ENCODE results near the gene RBM23. TPM values are rescaled to one million over a fixed set of nuclear protein-coding genes. Genes with fewer than 3 reads are reported as not detected.
A peak's percentile ranks its signal among the peaks of the same experiment; 100 is the strongest.

The RBM23 gene
- total RNA-seq, 4 donors from 2014 or later, result 81.9 to 633 (median 298) TPM

- no peak overlapping the region for H3K4me3 ChIP-seq
- WGBS, 2 donors, result 93 to 94% methylated on average over 15 to 22 of the region's 22 CpGs
- peaks cover 0 to 71% (median 39%) of the 10 kb centered on the region in 3 donors for H3K36me3 ChIP-seq
- H3K27ac ChIP-seq, result no peak overlapping the region
- TF ChIP-seq POLR2A (IDR thresholded peaks at IDR 0.05) (no peak), EP300 (IDR thresholded peaks at IDR 0.05) (no peak)
- TF ChIP-seq, protein P1, sequence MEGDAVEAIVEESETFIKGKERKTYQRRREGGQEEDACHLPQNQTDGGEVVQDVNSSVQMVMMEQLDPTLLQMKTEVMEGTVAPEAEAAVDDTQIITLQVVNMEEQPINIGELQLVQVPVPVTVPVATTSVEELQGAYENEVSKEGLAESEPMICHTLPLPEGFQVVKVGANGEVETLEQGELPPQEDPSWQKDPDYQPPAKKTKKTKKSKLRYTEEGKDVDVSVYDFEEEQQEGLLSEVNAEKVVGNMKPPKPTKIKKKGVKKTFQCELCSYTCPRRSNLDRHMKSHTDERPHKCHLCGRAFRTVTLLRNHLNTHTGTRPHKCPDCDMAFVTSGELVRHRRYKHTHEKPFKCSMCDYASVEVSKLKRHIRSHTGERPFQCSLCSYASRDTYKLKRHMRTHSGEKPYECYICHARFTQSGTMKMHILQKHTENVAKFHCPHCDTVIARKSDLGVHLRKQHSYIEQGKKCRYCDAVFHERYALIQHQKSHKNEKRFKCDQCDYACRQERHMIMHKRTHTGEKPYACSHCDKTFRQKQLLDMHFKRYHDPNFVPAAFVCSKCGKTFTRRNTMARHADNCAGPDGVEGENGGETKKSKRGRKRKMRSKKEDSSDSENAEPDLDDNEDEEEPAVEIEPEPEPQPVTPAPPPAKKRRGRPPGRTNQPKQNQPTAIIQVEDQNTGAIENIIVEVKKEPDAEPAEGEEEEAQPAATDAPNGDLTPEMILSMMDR (IDR thresholded peaks at IDR 0.05), result no peak
- peaks cover 0 to 44% (median 6%) of the 10 kb centered on the region in 4 donors for H3K4me1 ChIP-seq
- DNase-seq (ENCODE audit: low spot score in 2 of 2), result no peak
- H3K9me3 ChIP-seq, result no peaks in the 10 kb centered on the region
- H3K27me3 ChIP-seq, result no peaks in the 10 kb centered on the region
These were observed 41.9 kb downstream of the RBM23 start for GRCh38 chr14:22877000-22877501.

DNA sequence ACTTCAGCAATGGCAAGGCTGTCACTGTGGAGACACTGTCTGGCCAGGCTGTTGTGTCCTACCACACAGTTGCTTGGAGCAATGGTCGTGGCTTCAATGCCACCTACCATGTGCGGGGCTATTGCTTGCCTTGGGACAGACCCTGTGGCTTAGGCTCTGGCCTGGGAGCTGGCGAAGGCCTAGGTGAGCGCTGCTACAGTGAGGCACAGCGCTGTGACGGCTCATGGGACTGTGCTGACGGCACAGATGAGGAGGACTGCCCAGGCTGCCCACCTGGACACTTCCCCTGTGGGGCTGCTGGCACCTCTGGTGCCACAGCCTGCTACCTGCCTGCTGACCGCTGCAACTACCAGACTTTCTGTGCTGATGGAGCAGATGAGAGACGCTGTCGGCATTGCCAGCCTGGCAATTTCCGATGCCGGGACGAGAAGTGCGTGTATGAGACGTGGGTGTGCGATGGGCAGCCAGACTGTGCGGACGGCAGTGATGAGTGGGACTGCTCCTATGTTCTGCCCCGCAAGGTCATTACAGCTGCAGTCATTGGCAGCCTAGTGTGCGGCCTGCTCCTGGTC is 43.1 kb downstream of the RBM23 start:
- H3K4me3 ChIP-seq, result no peak overlapping the region
- 93 to 96% methylated on average over 18 to 19 of the region's 20 CpGs for WGBS, 2 donors
- peaks cover 0 to 42% (median 6%) of the 10 kb centered on the region in 4 donors for H3K4me1 ChIP-seq
- H3K27ac ChIP-seq, result no peak overlapping the region
- peaks cover 0 to 71% (median 39%) of the 10 kb centered on the region in 3 donors for H3K36me3 ChIP-seq
- TF ChIP-seq EP300 (IDR thresholded peaks at IDR 0.05), result no peak
- no peak for TF ChIP-seq POLR2A (IDR thresholded peaks at IDR 0.05)
- TF ChIP-seq, protein P1 (IDR thresholded peaks at IDR 0.05), result no peak
- no peak for DNase-seq (ENCODE audit: low spot score in 2 of 2)
- H3K9me3 ChIP-seq, result no peaks in the 10 kb centered on the region
- no peaks in the 10 kb centered on the region for H3K27me3 ChIP-seq

DNA sequence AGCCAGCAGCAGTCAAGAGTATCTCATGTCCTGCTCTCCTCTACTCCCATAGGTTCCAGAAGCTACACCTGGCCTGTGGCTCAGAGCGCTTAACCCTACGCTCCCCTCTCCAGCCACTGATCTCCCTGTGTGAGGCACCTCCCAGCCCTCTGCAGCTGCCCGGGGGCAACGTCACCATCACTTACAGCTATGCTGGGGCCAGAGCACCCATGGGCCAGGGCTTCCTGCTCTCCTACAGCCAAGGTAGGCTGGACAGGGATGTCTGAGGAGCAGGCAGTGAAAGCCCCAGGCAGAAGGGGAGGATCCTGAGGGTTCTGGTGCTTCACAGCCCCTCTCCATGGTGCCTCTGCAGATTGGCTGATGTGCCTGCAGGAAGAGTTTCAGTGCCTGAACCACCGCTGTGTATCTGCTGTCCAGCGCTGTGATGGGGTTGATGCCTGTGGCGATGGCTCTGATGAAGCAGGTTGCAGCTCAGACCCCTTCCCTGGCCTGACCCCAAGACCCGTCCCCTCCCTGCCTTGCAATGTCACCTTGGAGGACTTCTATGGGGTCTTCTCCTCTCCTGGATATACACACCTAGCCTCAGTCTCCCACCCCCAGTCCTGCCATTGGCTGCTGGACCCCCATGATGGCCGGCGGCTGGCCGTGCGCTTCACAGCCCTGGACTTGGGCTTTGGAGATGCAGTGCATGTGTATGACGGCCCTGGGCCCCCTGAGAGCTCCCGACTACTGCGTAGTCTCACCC is 43.8 kb downstream of the RBM23 start:
- H3K4me3 ChIP-seq, result no peak overlapping the region
- peaks cover 0 to 71% (median 39%) of the 10 kb centered on the region in 3 donors for H3K36me3 ChIP-seq
- DNase-seq (ENCODE audit: low spot score in 2 of 2), result no peak
- H3K4me1 ChIP-seq, result peaks cover 0 to 49% (median 11%) of the 10 kb centered on the region in 4 donors
- H3K27me3 ChIP-seq, result no peaks in the 10 kb centered on the region
- H3K9me3 ChIP-seq, result no peaks in the 10 kb centered on the region
- no peak overlapping the region for H3K27ac ChIP-seq
- 92 to 93% methylated on average over 12 to 15 of the region's 15 CpGs for WGBS, 2 donors
- TF ChIP-seq EP300 (IDR thresholded peaks at IDR 0.05), result no peak
- no peak for TF ChIP-seq POLR2A (IDR thresholded peaks at IDR 0.05)
- TF ChIP-seq, protein P1 (IDR thresholded peaks at IDR 0.05), result no peak

DNA sequence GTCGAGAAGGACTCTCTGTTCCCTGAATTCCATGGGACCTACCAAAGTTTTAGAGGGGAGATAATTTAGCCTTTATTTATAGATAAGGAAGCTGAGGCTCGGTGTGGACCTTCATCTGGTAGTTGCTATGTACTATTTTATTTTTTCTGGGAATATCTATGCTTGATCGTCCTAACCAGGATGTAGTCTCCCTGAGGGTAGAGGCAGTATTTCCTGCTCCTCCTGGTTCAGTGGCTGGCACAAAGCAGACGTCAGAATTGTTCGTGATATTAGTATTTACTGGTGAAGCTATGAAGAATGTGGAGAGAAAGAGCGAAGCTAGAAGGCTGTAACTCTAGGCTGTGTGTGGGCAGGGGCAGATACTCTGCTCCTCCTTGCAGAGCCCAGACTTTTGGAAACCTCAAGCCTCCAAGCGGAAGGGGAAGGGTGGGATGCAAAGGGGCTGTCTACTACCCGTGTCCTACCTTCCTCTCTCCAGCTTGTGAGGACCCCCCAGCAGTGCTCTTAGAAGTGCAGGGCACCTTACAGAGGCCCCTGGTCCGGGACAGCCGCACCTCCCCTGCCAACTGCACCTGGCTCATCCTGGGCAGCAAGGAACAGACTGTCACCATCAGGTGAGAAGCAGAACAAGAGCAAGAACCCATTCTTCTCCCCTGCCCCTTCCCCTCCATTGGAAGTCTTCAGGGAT is 46.0 kb downstream of the RBM23 start:
- Histone ChIP-seq H3K9me3 (no peaks in the 10 kb centered on the region), H3K4me1 (peaks cover 0 to 55% (median 16%) of the 10 kb centered on the region in 4 donors), H3K27ac (peak overlapping the region; percentile 96 to 100 (median 99)), H3K27me3 (no peaks in the 10 kb centered on the region), H3K36me3 (peaks cover 0 to 49% (median 32%) of the 10 kb centered on the region in 3 donors), H3K4me3 (peak overlapping the region; percentile 75 to 99 (median 97))
- TF ChIP-seq, protein P1 (IDR thresholded peaks at IDR 0.05), result no peak
- TF ChIP-seq POLR2A (IDR thresholded peaks at IDR 0.05) (no peak), EP300 (IDR thresholded peaks at IDR 0.05) (no peak)
- DNase-seq (ENCODE audit: low spot score in 2 of 2), result no peak
- WGBS, 2 donors, result 39 to 42% methylated on average over 10 of the region's 10 CpGs
